ENCODE results near the gene ABCA2. TPM values are rescaled to one million over a fixed set of nuclear protein-coding genes. Genes with fewer than 3 reads are reported as not detected.

ABCA2 gene
- total RNA-seq, 1 donor from 2014 or later = 62.4 TPM

DNA sequence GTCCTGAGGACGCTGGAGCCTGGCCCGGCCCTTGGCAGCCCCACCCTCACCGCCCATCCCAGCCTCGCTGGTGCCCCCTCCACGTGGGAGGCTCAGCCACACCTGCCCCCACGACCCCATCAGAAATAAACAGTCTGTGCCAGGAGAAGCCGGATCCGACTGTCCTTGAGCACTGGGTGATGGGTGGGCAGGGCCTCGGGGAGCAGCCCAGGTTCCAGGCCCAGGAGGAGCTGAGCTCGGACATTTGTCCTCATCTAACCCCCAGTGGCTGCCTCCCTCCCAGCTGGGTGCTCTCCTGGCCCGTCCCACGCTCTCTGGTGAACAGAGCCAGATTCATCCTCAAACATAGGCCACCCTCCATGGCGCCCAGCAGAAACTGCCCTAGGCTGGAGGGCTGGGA is 55.3 kb downstream of the ABCA2 start:
- Mint-ChIP-seq H3K4me3 (ENCODE audit: unreplicated experiment) (no peak overlapping the region), H3K9me3 (ENCODE audit: low read depth) (no peaks in the 10 kb centered on the region), H3K36me3 (ENCODE audit: low read depth) (no peaks in the 10 kb centered on the region), H3K4me1 (ENCODE audit: low read depth) (peaks cover 15% of the 10 kb centered on the region), H3K27me3 (ENCODE audit: low read depth) (no peaks in the 10 kb centered on the region), H3K27ac (ENCODE audit: unreplicated experiment) (no peak overlapping the region)
- TF ChIP-seq, protein P1, sequence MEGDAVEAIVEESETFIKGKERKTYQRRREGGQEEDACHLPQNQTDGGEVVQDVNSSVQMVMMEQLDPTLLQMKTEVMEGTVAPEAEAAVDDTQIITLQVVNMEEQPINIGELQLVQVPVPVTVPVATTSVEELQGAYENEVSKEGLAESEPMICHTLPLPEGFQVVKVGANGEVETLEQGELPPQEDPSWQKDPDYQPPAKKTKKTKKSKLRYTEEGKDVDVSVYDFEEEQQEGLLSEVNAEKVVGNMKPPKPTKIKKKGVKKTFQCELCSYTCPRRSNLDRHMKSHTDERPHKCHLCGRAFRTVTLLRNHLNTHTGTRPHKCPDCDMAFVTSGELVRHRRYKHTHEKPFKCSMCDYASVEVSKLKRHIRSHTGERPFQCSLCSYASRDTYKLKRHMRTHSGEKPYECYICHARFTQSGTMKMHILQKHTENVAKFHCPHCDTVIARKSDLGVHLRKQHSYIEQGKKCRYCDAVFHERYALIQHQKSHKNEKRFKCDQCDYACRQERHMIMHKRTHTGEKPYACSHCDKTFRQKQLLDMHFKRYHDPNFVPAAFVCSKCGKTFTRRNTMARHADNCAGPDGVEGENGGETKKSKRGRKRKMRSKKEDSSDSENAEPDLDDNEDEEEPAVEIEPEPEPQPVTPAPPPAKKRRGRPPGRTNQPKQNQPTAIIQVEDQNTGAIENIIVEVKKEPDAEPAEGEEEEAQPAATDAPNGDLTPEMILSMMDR (IDR thresholded peaks at IDR 0.05) = no peak
- DNase-seq (ENCODE audit: low spot score) = no peak

DNA sequence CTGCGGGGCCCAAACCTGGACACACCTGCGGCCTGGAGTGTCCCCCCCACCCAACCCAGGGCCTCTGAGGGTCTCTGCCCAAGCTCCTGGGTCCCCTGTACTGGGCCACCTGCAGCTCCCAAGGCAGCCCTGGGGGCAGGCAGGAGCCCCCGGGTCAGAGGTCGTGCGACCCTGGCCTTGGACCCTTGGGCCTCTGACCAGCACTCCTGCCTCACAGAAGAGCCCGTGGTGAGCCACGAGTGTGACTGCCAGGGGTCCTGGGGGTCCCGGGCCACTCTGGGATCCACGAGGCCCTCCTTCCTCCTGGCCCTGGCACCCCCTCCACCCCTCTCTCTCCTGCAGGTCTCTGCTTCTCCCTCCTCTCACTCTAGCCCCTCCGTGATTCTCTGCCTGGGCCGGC is 55.7 kb downstream of the ABCA2 start:
- Mint-ChIP-seq H3K9me3 (ENCODE audit: low read depth) (no peaks in the 10 kb centered on the region), H3K27me3 (ENCODE audit: low read depth) (no peaks in the 10 kb centered on the region), H3K36me3 (ENCODE audit: low read depth) (no peaks in the 10 kb centered on the region), H3K4me1 (ENCODE audit: low read depth) (peaks cover 11% of the 10 kb centered on the region), H3K27ac (ENCODE audit: unreplicated experiment) (no peak overlapping the region), H3K4me3 (ENCODE audit: unreplicated experiment) (no peak overlapping the region)
- DNase-seq (ENCODE audit: low spot score) = no peak
- TF ChIP-seq, protein P1 (IDR thresholded peaks at IDR 0.05) = no peak

DNA sequence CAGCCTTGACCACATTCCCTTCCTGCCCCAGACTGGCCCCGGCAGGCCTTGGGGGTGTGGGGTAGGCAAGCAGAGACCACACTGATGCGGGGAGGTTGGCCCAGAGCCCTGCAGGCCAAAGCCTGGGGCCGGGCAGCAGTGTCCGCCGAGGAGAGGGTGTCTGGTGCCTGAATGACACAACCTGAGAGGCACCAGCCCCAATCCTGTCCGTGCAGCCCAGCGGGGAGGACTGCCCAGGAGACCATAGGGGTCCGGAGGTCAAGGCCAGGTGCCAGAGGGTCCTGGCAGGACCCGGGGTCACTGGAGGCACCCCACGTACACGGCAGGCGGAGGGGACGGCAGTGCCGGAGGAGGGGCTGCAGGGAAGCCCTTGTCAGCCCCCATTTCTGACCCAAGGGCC is 56.3 kb downstream of the ABCA2 start:
- no peak for DNase-seq (ENCODE audit: low spot score)
- Mint-ChIP-seq H3K36me3 (ENCODE audit: low read depth) (no peaks in the 10 kb centered on the region), H3K4me3 (ENCODE audit: unreplicated experiment) (no peak overlapping the region), H3K9me3 (ENCODE audit: low read depth) (no peaks in the 10 kb centered on the region), H3K4me1 (ENCODE audit: low read depth) (peaks cover 11% of the 10 kb centered on the region), H3K27me3 (ENCODE audit: low read depth) (no peaks in the 10 kb centered on the region), H3K27ac (ENCODE audit: unreplicated experiment) (no peak overlapping the region)
- TF ChIP-seq, protein P1 (IDR thresholded peaks at IDR 0.05) = no peak

DNA sequence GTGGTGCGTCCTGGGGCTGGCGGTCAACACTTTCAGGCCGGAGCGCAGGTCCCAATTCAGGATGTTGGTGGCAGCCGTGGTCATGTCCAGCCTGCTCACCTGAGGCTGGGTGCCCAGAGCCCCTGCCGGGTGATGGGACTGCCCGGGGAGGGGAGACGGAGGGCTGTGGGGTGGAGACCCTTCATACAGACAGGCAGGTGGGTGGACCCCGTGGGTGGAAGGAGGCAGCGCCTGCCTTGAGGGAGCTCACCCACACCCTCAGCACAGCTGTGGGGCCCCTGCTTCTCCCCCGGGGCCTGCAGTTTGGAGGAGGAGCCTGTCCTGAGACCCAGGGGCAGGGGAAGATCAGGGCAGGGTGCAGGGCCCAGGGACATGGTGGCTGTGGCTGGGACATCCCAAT is 57.7 kb downstream of the ABCA2 start:
- Mint-ChIP-seq H3K4me1 (ENCODE audit: low read depth) (peaks cover 6% of the 10 kb centered on the region), H3K27ac (ENCODE audit: unreplicated experiment) (no peak overlapping the region), H3K4me3 (ENCODE audit: unreplicated experiment) (no peak overlapping the region), H3K36me3 (ENCODE audit: low read depth) (no peaks in the 10 kb centered on the region), H3K27me3 (ENCODE audit: low read depth) (peaks cover 3% of the 10 kb centered on the region), H3K9me3 (ENCODE audit: low read depth) (no peaks in the 10 kb centered on the region)
- TF ChIP-seq, protein P1 (IDR thresholded peaks at IDR 0.05) = no peak
- no peak for DNase-seq (ENCODE audit: low spot score)

DNA sequence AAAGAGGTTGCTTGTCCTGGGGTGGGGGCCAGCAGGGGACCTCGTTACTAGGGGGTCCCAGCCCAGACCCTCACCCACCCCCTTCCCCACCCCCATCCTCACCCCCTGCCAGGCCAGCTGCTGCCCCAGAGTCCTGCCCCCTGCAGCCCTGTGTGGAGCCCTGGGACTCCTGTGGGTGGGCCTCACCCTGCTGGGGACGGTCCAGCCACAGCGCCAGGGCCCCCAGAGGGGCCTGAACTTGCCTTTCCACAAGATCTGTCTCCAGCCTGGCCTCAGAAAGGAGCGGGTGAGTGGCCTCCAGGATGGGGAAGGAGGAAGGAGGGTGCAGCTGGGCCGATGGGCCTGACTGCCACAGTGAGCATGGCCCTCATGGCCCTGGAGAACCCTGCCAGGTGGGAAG is 58.3 kb downstream of the ABCA2 start:
- Mint-ChIP-seq H3K4me1 (ENCODE audit: low read depth) (peaks cover 4% of the 10 kb centered on the region), H3K27me3 (ENCODE audit: low read depth) (peaks cover 3% of the 10 kb centered on the region), H3K36me3 (ENCODE audit: low read depth) (no peaks in the 10 kb centered on the region), H3K27ac (ENCODE audit: unreplicated experiment) (no peak overlapping the region), H3K4me3 (ENCODE audit: unreplicated experiment) (no peak overlapping the region), H3K9me3 (ENCODE audit: low read depth) (no peaks in the 10 kb centered on the region)
- TF ChIP-seq, protein P1 (IDR thresholded peaks at IDR 0.05) = no peak
- DNase-seq (ENCODE audit: low spot score) = no peak

All from chondrocyte (in vitro differentiated cells).